ENCODE data around the gene TASP1.
"Not testable (repeated sequence)": the region's sequence is repeated elsewhere in the genome, so short reads cannot be mapped to it uniquely, and the experiment has no call there.

Gene TASP1

DNA sequence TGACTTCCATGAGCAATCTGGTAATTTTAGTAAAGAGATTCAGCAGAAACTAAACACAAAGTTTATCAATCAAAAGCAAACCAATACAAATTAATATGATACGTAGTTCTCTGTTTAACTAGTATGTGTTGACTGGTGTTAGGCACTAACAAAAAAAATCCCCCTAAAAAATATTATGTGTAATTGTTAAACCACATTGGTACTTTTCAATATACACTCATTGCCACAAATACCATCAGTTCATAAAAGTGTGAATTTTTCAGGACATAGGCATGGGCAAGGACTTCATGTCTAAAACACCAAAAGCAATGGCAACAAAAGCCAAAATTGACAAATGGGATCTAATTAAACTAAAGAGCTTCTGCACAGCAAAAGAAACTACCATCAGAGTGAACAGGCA lies 155.3 kb downstream of the TASP1 start:
- not testable (repeated sequence) for H3K18ac ChIP-seq (ENCODE audit: low read depth in 1 of 2, low read length in 2 of 2); H3K23ac ChIP-seq (ENCODE audit: low read length in 2 of 2); H4K8ac ChIP-seq (ENCODE audit: low read length); H3K4ac ChIP-seq (ENCODE audit: low read depth in 1 of 2, low read length in 2 of 2); H3K4me1 ChIP-seq (ENCODE audit: control insufficient read depth, insufficient read depth, low read depth, low read length); H2BK5ac ChIP-seq (ENCODE audit: low read depth, low read length, poor library complexity, severe bottlenecking); H3K27me3 ChIP-seq (ENCODE audit: control insufficient read depth in 1 of 2, insufficient read depth in 1 of 2, low read length in 2 of 2); H2BK12ac ChIP-seq (ENCODE audit: low read length in 2 of 2); H2BK15ac ChIP-seq (ENCODE audit: low read depth, poor library complexity, severe bottlenecking); H4K91ac ChIP-seq (ENCODE audit: low read length); H3K9me3 ChIP-seq (ENCODE audit: control insufficient read depth, low read length); H3K79me1 ChIP-seq (replicated peaks; ENCODE audit: low read length, poor library complexity, severe bottlenecking); H3K9ac ChIP-seq (ENCODE audit: low read length); H3K27ac ChIP-seq (ENCODE audit: low read length, poor library complexity, severe bottlenecking); H2BK120ac ChIP-seq (ENCODE audit: low read depth, low read length); DNase-seq; H3K4me2 ChIP-seq (ENCODE audit: low read length, poor library complexity, severe bottlenecking); H3K4me3 ChIP-seq (ENCODE audit: insufficient read depth in 1 of 2, low read depth in 1 of 2, low read length in 2 of 2); H3K14ac ChIP-seq (ENCODE audit: low read length in 2 of 2); H2AFZ ChIP-seq (ENCODE audit: low read depth, low read length); H2AK5ac ChIP-seq (ENCODE audit: low read length, severe bottlenecking)
- H3K36me3 ChIP-seq (ENCODE audit: control insufficient read depth in 1 of 2, insufficient read depth in 2 of 2, low read depth in 1 of 2, low read length in 2 of 2) = peaks cover 0 to 22% of the 10 kb centered on the region in 2 experiments
- WGBS = no CpG with 5 or more reads among the region's 1 CpG

DNA sequence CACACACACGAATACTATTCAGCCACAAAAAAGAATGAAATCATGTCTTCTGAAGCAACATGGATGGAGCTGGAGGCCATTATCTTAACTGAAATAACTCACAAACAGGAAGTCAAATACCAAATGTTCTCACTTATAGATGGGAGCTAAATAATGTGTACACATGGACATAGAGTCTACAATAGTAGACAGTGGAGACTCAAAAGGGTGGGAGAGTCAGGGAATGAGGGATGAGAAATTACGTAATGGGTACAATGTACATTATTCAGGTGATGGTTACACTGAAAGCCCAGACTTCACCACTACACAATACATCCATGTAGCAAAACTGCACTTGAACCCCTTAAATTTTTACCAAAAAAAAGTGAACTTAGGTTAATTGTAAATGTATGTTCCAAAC lies 160.4 kb downstream of the TASP1 start:
- H2BK120ac ChIP-seq (ENCODE audit: low read depth, low read length) = no peak overlapping the region
- no peak overlapping the region for H4K8ac ChIP-seq (ENCODE audit: low read length)
- H3K9me3 ChIP-seq (ENCODE audit: control insufficient read depth, low read length) = peaks cover 3% of the 10 kb centered on the region
- H3K36me3 ChIP-seq (ENCODE audit: control insufficient read depth in 1 of 2, insufficient read depth in 2 of 2, low read depth in 1 of 2, low read length in 2 of 2) = peaks cover 0 to 22% of the 10 kb centered on the region in 2 experiments
- H3K79me1 ChIP-seq (replicated peaks; ENCODE audit: low read length, poor library complexity, severe bottlenecking) = no peaks in the 10 kb centered on the region
- no peak overlapping the region for H3K4me3 ChIP-seq (ENCODE audit: insufficient read depth in 1 of 2, low read depth in 1 of 2, low read length in 2 of 2)
- no peaks in the 10 kb centered on the region for H3K4me1 ChIP-seq (ENCODE audit: control insufficient read depth, insufficient read depth, low read depth, low read length)
- H2BK15ac ChIP-seq (ENCODE audit: low read depth, poor library complexity, severe bottlenecking) = no peak overlapping the region
- H2AK5ac ChIP-seq (ENCODE audit: low read length, severe bottlenecking) = no peak overlapping the region
- no peak overlapping the region for H2BK5ac ChIP-seq (ENCODE audit: low read depth, low read length, poor library complexity, severe bottlenecking)
- no peak overlapping the region for H3K27ac ChIP-seq (ENCODE audit: low read length, poor library complexity, severe bottlenecking)
- H3K18ac ChIP-seq (ENCODE audit: low read depth in 1 of 2, low read length in 2 of 2) = no peak overlapping the region
- H3K4ac ChIP-seq (ENCODE audit: low read depth in 1 of 2, low read length in 2 of 2) = no peak overlapping the region
- H3K9ac ChIP-seq (ENCODE audit: low read length) = no peak overlapping the region
- no peak overlapping the region for H2AFZ ChIP-seq (ENCODE audit: low read depth, low read length)
- no peak overlapping the region for H3K4me2 ChIP-seq (ENCODE audit: low read length, poor library complexity, severe bottlenecking)
- DNase-seq = no peak
- no peak overlapping the region for H3K23ac ChIP-seq (ENCODE audit: low read length in 2 of 2)
- H2BK12ac ChIP-seq (ENCODE audit: low read length in 2 of 2) = no peak overlapping the region
- WGBS = no CpG with 5 or more reads among the region's 2 CpGs
- H3K14ac ChIP-seq (ENCODE audit: low read length in 2 of 2) = no peak overlapping the region
- H4K91ac ChIP-seq (ENCODE audit: low read length) = no peak overlapping the region
- H3K27me3 ChIP-seq (ENCODE audit: control insufficient read depth in 1 of 2, insufficient read depth in 1 of 2, low read length in 2 of 2) = no peaks in the 10 kb centered on the region

GRCh38 chr20:13474467-13474866 lies 164.3 kb downstream of the TASP1 start:
- H3K14ac ChIP-seq (ENCODE audit: low read length in 2 of 2) = no peak overlapping the region
- no peak for DNase-seq
- peaks cover 2% of the 10 kb centered on the region for H3K79me1 ChIP-seq (replicated peaks; ENCODE audit: low read length, poor library complexity, severe bottlenecking)
- H3K4ac ChIP-seq (ENCODE audit: low read depth in 1 of 2, low read length in 2 of 2) = no peak overlapping the region
- H4K91ac ChIP-seq (ENCODE audit: low read length) = no peak overlapping the region
- no peaks in the 10 kb centered on the region for H3K4me1 ChIP-seq (ENCODE audit: control insufficient read depth, insufficient read depth, low read depth, low read length)
- H3K36me3 ChIP-seq (ENCODE audit: control insufficient read depth in 1 of 2, insufficient read depth in 2 of 2, low read depth in 1 of 2, low read length in 2 of 2) = no peaks in the 10 kb centered on the region
- H3K4me2 ChIP-seq (ENCODE audit: low read length, poor library complexity, severe bottlenecking) = no peak overlapping the region
- no CpG with 5 or more reads among the region's 1 CpG for WGBS
- peaks cover 15% of the 10 kb centered on the region for H3K9me3 ChIP-seq (ENCODE audit: control insufficient read depth, low read length)
- H4K8ac ChIP-seq (ENCODE audit: low read length) = no peak overlapping the region
- no peak overlapping the region for H2BK15ac ChIP-seq (ENCODE audit: low read depth, poor library complexity, severe bottlenecking)
- no peak overlapping the region for H2AK5ac ChIP-seq (ENCODE audit: low read length, severe bottlenecking)
- no peak overlapping the region for H2BK120ac ChIP-seq (ENCODE audit: low read depth, low read length)
- no peak overlapping the region for H3K23ac ChIP-seq (ENCODE audit: low read length in 2 of 2)
- no peak overlapping the region for H3K4me3 ChIP-seq (ENCODE audit: insufficient read depth in 1 of 2, low read depth in 1 of 2, low read length in 2 of 2)
- no peak overlapping the region for H2BK12ac ChIP-seq (ENCODE audit: low read length in 2 of 2)
- no peak overlapping the region for H2BK5ac ChIP-seq (ENCODE audit: low read depth, low read length, poor library complexity, severe bottlenecking)
- H2AFZ ChIP-seq (ENCODE audit: low read depth, low read length) = no peak overlapping the region
- no peak overlapping the region for H3K27ac ChIP-seq (ENCODE audit: low read length, poor library complexity, severe bottlenecking)
- no peak overlapping the region for H3K18ac ChIP-seq (ENCODE audit: low read depth in 1 of 2, low read length in 2 of 2)
- H3K9ac ChIP-seq (ENCODE audit: low read length) = no peak overlapping the region
- H3K27me3 ChIP-seq (ENCODE audit: control insufficient read depth in 1 of 2, insufficient read depth in 1 of 2, low read length in 2 of 2) = no peaks in the 10 kb centered on the region

- Histone ChIP-seq H3K27ac (ENCODE audit: low read length, poor library complexity, severe bottlenecking) (no peak overlapping the region), H3K4me2 (ENCODE audit: low read length, poor library complexity, severe bottlenecking) (no peak overlapping the region), H3K4me1 (ENCODE audit: control insufficient read depth, insufficient read depth, low read depth, low read length) (no peaks in the 10 kb centered on the region), H3K14ac (ENCODE audit: low read length in 2 of 2) (no peak overlapping the region), H2BK15ac (ENCODE audit: low read depth, poor library complexity, severe bottlenecking) (no peak overlapping the region), H3K27me3 (ENCODE audit: control insufficient read depth in 1 of 2, insufficient read depth in 1 of 2, low read length in 2 of 2) (no peaks in the 10 kb centered on the region), H2AK5ac (ENCODE audit: low read length, severe bottlenecking) (no peak overlapping the region), H4K91ac (ENCODE audit: low read length) (no peak overlapping the region), H3K9ac (ENCODE audit: low read length) (no peak overlapping the region), H3K4me3 (ENCODE audit: insufficient read depth in 1 of 2, low read depth in 1 of 2, low read length in 2 of 2) (no peak overlapping the region), H3K36me3 (ENCODE audit: control insufficient read depth in 1 of 2, insufficient read depth in 2 of 2, low read depth in 1 of 2, low read length in 2 of 2) (no peaks in the 10 kb centered on the region), H3K18ac (ENCODE audit: low read depth in 1 of 2, low read length in 2 of 2) (no peak overlapping the region), H2AFZ (ENCODE audit: low read depth, low read length) (no peak overlapping the region), H2BK12ac (ENCODE audit: low read length in 2 of 2) (no peak overlapping the region), H3K4ac (ENCODE audit: low read depth in 1 of 2, low read length in 2 of 2) (no peak overlapping the region), H2BK5ac (ENCODE audit: low read depth, low read length, poor library complexity, severe bottlenecking) (no peak overlapping the region), H3K9me3 (ENCODE audit: control insufficient read depth, low read length) (peaks cover 23% of the 10 kb centered on the region), H2BK120ac (ENCODE audit: low read depth, low read length) (no peak overlapping the region), H4K8ac (ENCODE audit: low read length) (no peak overlapping the region), H3K79me1 (replicated peaks; ENCODE audit: low read length, poor library complexity, severe bottlenecking) (peaks cover 2% of the 10 kb centered on the region), H3K23ac (ENCODE audit: low read length in 2 of 2) (no peak overlapping the region)
- no peak for DNase-seq
These were observed 169.5 kb downstream of the TASP1 start for GRCh38 chr20:13469262-13469661.
